IPS-NIHi7 (cell line): ENCODE results near the gene KCNQ4.

Source experiments
- DNase-seq: peaks from one replicate; pipeline ENCODE4 v3.0.0; 2012; ENCODE audit warnings: mixed read lengths; ENCODE audit errors: extremely low spot score

KCNQ4 gene

DNA sequence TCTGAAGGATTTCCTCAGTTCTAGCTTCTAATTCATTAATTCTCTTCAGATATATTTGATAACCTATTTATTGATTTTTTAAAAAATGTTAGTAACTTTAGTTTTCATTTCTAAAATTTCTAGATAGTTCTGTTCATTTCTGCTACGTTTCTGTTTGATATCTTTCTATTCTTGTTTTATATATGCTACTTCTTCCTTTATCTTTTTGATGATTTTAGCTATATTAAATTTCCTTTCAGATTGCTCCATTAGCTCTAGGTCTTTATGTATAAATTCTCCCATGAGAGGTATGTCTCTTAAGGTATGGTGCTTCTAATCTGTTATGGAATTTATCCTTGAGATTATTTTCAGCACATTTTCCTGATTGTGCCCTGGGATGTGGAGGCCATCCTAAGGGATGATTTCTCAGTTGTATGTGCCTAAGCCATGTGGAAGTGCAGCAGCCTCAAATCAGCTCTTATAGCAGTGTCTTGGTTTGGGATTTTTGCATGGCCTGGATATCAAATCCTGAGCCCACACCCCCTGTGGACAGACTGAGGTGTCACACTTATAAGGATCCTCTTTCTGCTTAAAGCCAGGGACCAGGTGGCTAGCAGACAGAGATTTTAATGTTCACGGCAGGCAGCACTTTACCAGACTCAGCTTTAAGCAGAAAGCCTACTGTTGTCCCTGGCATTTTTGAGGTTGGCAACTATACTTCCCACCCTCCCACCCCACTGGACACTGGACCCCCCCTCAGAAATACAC, 6.2 kb upstream of the KCNQ4 start:
- DNase-seq: no peak

DNA sequence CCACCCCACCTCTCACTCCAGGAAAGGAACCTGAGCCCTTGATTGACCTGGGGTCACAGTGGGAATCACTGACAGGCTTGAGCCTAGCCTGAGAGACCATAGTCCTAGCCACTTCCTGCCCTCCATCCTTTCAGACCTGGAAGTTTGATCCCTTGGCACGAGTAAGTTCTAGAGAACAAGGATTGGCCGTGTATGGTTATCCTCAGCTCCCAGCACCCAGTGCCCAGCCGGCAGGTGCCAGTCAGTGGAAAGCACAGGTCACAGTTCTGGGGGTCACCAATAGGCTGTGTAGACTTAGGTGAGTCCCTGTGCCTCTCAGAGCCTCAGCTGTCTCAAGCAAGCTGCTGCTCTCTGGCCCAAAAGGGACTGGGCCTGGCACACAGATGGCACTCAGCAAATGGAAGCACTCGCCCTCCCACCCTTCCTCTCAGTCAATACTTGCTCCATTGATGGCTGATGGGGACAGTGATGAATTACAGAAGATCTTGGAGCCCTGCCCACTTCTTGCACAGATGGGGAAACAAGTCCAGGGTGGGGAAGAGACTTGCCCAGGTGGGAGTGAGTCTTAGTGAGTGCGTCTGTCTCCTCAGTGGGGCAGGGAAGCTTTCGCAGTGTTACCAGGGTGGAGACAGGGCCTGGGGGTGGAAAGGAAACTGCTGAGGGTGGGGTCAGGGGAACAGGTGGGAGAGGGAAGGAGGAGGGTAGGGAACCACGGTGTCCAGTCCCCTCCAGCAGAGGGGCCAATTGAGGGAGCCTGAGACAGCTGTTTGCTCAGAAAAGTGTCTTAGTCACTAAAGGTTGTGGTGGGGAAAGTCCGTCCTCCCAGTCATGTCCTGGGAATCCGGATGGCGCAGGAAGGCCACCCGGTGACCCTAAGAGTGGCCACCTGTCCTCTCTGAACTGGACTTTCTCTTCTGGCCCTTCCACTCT, 2.6 kb upstream of the KCNQ4 start:
- no peak for DNase-seq

DNA sequence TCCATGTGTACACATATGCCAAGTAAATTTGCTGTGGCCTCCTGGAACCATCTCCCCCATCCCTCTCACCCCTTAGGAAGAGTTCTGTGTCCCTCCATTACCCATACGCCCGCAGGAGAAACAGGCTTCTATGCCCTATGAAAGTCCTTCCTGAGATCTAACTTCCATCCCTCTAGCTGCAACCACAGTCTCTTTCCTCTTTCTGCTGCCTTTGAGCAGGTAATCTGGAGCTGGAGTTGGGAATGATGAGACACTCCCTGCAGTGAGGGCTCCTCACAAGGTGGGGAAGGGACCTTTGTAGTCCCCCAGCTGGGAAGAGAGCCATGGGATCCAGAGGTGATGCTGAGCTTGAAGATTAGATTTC, 2.0 kb upstream of the KCNQ4 start:
- DNase-seq: no peak

DNA sequence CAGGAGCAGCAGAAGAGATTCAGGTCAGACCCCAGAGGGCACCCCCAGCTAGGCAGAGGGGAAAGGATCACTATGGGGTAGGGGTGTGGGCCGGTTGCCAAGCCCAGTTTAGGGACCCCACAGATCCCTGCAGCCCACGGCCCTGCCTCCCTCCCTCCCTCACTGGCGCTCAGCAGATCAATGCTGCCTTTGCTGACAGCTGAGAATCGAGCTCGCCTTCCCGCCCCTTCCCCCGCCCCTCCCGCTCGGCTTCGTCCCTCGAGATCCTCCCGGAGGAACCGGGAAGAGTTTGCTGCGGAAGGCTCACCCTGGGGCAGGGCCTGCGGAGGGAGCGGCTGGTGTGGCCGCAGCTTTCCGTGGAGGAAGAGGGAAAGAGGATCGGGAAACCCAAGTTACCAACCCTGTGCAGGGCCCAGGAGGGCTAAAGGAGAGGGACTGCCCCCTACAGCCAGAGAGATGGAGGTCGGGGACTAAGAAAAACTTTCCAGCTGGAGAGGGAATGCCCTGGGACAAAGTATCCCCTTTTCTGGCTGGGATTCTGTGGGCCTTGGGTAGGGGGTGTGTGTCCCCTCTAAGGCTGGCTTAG, 1.1 kb upstream of the KCNQ4 start:
- peak; percentile 46 for DNase-seq

DNA sequence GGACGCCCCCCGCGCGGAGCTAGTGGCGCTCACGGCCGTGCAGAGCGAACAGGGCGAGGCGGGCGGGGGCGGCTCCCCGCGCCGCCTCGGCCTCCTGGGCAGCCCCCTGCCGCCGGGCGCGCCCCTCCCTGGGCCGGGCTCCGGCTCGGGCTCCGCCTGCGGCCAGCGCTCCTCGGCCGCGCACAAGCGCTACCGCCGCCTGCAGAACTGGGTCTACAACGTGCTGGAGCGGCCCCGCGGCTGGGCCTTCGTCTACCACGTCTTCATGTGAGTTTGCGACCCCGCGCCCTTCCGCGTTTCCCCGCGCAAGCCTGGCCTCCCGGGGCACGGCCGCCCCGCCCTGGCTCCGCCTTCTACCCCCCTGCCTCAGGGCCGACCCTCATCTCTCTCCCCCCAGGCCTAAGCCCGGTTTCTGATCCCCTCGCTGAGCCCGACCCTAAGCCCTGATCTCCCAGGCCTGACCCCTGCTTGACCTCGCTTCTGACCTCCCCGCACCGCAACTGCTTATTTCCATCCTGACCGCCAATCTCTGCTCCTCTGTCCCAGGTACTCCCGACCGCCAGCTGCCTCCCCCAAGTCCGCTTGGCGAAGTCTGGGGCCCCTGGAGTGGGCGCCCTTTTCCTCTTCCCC, 669 bp downstream of the KCNQ4 start:
- peak; percentile 65 for DNase-seq

DNA sequence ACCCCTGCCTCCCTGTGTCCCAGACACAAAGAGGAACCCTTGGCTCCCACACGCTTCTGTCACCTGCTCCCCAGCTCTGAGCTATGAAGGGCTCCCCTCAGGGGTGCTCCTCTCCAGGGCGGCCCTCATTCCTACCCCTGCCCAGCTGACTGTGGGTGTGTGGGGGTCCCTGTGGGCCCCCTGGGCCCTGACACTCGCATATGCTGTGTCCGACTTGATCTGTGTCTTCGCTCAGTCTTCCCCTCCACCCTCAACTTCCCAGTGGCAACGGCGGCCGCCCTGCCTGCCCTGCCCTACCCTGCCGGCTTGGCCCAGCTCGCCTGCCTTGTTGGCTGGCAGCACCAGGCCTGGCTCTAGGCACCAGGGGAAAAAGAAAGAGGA, 1.2 kb downstream of the KCNQ4 start:
- DNase-seq: no peak

DNA sequence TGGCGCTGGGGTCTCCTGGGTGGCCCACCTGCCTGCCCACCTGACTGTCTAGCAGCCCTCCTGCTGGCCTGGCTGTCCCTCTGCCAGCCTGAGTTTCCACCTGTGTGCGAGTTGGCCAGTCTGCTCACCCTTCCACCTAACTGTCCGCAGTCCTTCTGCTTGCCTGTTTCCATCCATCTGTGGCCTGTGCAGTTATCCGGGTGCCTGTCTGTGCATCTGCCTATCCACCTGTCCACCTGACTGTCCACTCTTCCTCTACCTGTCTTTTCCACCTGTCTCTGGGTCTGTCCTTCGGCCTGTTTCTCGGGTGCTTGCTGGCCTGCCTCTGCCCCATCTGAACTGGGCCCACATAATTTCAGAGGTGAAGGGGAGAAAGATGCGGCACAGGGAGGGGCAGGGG, 1.9 kb downstream of the KCNQ4 start:
- DNase-seq: no peak

DNA sequence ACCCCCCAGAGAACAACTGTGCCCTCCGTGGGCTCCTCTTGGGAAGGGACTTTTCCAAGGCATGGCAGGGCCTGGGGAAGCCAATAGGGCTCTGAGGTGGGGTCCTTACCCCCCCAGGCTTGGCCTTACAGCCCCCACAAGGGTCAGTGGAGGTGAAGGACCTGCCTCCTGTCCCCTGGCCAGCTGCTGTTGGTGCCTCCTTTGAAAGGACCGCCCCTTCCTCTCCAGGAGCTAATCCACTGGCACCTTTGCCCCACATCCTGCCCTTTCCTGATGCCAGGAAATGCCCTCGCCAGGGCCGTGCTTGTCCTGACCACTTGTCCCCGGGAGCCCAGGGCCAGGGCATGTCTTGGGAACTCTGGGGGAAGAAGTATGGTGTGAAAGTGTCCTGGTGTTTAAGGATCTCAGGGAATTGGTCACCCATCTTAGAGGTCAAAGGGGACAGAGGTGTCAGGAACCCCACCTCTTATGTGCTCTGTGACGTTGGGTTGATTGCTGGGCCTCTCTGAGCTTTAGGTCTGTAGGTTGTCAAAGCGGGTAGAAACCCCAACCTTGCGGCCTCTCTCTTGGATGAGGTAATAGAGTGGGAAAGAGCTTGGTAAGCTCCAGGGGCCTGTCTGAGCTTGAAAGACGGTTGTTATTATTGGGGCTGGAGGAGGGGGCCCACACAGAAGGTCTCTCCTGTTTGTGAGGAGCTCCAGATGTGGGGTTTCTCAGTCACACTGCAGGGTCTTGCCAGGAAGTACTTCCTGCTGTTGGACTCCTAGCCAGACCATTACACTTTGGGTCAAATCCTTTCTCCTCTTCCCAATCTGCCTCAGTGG, 2.8 kb downstream of the KCNQ4 start:
- no peak for DNase-seq

DNA sequence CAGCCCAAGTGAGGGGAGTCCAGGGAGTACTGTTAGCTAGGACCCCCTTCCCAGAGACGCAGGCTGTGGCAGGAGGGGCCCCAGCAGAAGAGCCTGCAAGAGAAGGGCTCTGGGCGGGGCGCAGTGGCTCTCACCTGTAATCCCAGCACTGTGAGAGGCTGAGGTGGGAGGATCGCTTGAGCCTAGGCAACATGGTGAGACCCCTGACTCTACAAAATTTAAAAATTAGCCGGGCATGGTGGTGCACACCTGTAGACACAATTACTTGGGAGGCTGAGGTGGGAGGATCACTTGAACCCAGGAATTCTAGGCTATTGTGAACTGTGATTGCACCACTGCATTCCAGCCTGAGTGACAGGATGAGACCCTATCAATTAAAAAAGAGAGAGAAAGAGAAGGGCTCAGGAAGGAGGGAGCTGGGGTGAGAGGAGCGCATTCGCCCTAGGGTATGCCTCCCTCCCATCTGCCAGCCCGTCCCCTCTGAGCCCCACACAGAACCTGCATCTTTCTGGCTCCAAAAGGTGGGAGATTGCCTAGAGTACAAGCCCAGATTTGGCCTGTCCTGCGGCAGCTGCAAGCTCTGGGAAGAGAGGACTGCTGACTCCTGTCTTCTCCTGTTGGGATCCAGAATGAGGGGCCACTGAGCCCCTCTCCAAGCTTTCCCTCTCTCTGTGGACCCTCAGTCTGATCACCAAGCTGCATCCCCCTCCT, 3.6 kb downstream of the KCNQ4 start:
- DNase-seq: no peak

DNA sequence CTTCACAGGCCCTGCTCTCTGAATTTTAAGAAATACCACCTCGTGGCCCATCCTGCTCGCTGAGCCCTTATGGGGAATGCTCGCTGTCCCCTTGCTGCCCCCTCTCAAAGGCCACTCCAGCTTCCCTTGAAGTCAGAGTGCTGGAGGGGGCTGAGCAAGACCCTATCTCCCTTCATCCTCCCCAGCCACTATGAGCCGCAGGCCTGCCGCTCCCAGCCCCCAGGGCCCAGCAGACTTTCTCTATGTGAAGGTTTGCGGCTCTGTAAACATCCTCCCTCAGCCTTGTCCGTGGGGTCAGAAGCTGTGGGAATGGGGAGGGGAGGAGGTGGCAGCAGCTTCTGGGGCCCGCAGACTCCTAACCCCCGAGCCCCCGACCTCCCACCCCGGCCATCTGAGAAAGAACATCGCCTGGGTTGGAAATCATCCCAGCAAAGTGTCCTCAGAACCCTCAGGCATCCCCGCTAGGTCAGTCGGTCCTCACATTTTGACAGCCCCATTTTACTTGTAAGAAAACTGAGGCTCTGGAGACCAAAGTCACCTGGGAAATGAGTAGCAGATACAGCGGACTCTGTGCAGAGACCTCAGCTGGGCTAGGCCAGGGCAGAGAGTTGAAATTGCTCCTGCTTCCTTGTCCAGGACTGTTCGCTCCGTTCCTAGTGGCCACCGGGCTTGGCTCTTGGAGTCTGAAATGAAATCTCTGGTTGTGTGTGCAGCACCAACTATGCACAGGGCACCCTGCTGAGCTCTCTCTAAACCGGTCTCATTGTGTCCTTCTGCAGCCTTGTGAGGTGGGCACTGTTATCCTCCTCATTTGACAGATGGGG, 4.4 kb downstream of the KCNQ4 start:
- no peak for DNase-seq

DNA sequence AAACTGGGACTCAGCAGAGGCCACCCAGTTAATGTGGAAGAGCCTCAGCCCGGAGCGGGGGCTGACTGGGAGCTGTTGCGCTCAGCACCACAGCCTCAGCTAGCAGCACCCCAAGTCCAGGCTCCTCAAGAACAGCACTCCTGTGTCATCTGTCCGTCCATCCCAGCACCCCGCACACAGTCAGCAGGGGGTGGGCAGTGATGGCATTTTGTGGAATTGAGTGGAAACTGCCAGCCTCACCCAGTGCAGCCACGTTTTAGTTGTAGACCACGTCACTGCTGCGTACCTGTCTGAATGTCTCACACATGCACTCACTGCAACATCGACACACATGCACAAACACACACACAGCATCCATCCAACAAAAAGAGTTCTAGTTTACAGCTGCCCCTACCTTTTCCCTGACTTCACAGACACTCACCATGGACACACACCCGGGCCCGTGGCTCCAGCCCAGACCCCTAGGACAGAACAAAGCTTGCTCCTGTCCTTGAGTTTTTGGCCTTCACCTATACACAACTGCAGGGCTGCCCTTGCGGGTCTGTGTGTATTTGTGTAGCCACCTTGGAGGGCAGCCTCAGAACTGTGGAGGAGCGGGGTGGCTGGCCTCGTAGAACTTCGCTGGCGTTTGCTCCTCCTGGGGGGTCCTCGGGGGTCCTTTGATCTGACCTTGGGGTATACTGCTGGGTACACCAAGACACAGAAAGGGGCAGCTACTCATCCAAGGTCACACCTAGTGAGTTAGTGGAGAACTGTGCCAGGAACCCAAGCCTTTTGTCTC, 5.2 kb downstream of the KCNQ4 start:
- DNase-seq: no peak

DNA sequence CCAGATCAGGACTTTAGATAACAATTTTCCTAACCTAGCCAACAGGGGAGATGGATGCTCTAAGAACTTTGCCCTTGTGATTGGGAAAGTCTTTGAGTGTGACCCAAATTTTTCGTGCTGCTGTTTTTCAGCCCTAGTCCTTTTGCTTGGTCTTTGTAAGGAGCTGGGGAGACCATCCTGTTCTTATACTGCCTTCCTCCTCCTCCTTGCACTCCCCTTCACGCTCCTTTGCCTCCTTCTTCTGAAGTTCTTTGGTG, 5.7 kb downstream of the KCNQ4 start:
- no peak for DNase-seq

DNA sequence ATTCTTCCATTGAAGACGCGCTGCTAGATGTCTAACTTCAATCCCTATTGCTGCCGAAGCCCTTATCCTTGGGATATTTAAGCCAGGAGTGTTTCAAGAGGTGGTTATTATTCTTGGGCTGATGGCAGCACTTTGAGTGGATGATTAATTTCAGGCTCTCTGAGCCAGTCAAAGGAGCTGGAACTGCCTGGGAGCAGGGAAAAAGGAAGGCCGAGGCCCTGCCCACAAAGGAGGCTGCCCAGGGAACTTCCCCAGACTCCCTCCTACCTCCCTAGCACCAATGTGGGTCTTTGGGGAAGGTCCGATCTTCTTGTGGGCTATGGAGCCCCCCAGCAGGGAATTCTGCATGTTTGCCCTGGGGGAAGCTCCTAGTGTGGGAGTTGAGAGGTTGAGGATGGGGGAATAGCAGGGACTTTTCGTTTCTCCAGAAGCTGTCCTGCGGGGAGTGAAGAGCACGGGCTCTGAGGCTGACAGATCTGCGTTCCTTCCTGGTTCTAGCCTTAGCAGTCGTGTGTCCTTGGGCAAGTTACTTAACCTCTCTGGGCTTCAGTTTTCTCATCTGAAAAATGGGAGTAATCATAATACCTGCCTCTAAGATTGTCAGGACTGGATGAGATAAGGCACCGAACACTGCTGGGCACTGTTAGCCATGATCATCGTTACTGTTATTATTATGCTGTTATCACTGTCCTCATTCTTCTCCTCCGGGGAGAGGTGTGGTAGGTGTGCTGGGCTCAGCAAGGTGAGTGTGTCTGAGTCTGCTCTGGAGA, 6.3 kb downstream of the KCNQ4 start:
- no peak for DNase-seq

DNA sequence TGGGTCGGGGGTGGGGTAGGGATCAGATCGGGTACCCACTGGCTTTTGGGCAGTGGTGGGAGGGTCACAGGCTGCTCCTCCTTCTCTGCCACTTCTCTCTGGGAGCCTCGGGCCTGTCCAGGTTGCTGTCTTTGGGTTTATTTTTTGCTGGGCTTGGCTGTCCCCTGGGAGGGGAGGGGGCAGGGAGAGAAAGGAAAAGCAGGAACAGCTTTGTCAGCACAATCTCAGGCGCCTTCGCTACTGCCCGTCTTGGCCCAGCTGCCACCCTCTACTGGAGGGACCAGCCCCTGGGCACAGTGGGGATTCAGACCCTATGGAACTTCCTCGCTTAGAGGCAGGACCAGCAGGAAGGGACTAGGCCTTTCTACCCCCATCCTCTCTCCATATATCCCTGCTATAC, 8.4 kb downstream of the KCNQ4 start:
- no peak for DNase-seq

DNA sequence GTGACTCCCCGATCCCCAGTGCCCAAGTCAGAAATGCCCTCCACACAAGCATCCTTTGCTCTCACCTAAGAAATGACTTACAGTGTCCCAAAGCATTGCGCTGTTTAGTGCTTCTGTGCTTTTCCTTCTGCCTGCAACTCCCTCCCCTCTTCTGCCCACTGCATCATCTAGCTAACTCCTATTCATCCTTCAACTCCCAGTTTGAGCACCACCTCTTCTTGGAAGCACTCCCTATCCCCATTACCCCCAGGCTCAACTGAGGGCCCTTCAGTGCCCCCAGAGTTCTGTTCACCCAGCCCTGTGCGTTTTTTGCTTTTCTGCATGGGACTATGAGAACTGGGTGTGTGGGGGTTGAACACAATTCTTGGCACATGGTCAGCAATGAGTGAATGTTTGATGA, 10.0 kb downstream of the KCNQ4 start:
- DNase-seq: no peak

DNA sequence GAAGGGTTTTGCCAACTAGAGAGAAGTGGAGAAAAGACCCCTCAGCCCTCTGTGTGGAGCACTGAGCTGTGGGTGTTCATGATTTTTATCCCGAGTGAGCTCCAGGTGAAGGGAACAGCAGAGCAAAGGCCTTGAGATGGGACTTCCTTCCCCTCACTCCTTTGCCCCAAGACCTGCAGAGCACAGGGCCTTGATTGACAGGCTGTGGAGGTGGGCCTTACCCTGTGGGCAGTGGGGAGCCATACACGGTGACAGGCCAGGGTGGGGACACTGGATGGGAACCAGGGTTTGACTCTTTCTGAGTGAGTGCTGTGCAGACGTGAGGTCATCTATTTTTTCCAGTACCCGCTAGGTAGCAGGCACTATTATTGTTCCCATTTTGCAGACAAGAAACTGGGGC, 10.5 kb downstream of the KCNQ4 start:
- DNase-seq: no peak

DNA sequence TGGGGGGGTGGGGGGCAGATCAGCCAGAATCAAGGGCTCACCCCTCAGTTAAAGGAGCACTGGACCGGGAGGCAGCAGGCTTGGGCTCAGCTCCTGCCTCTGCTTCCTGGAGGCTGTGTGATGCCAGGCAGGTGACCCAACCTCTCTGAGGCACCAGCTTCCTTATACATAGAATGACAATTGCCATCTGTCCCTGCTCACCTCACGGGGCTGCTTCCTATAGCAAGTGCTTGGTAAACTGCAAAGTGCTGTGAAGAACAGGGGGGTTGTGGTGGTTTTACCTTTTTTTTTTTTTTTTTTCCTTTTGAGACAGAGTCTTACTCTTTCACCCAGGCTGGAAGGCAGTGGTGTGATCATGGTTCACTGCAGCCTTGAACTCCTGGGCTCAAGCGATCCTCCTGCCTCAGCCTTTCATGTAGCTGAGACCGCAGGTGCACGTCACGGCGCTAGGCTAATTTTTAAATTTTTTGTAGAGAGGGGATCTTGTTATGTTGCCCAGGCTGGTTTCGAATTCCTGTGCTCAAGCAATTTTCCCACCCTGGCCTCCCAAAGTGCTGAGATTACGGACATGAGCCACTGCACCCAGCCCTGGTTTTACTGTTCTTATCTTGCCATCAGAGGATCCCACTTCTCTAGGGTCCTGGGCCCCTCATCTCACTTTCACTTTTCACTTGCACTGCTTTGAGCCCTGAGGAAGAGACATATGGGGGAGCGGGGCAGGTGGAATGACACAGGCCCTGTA, 11.6 kb downstream of the KCNQ4 start:
- no peak for DNase-seq
